ENCODE data around the gene PLEKHG3.

PLEKHG3 gene

DNA sequence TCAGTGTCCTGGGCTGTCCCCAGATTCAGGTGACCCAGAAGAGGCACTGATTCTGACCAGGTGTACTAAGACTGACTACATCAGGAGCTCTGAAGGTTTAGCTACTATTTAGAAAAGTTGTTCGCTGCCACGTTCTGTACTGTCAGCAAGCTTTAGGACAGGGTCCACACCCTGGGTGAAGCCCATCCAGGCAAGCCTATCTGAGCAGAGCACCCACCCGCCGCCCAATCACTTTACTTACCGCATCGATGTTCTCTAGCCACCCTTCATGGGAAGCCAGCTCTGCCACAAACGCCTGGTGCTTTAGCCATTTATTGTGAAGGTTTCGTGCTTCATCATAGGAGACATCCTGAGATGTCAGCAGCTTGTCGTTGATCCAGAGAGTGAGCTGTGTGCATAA, 79.8 kb downstream of the PLEKHG3 start:
- no peak for DNase-seq (ENCODE audit: low read depth in 3 of 3)

DNA sequence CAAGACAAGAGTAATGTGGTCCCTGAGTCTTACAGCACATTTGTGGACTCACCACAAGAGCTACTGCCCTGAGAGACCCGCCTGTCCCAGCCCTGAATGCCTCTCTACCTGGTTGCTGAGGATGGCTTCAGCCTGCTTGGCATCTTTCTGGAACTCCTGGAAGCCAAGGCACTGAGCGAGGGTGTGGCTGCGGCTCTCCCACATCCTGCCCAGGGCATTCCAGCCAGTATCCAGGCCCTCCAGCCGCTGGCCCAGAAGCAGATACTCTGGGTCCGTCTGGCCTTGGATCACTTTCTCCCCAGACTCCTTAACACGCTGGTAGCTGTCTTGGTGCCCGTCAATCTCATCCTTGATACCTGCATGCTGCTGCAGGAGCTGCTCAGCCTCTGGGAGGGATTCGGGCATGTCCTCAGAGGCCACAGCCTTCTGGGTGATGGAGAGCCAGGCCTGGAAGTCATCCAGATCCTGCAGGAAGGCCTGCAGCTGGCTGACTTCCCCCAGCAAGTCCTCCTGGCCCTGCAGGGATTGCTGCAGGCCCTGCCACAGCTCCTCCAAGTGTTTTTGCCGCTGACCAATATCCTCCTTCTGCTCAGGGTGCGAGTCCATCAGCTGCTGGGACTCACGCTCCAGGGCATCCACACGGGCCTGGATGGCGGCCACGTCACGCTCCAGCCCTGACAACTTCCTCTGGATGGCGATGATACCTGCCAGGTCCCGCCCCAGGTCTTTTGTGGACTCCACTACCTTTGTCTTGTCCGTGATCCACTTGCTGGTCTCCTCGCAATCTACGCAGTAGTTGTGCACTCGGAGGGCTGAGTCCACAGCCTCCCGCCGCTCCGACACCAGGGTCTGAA, 82.3 kb downstream of the PLEKHG3 start:
- DNase-seq (ENCODE audit: low read depth in 3 of 3), result no peak

DNA sequence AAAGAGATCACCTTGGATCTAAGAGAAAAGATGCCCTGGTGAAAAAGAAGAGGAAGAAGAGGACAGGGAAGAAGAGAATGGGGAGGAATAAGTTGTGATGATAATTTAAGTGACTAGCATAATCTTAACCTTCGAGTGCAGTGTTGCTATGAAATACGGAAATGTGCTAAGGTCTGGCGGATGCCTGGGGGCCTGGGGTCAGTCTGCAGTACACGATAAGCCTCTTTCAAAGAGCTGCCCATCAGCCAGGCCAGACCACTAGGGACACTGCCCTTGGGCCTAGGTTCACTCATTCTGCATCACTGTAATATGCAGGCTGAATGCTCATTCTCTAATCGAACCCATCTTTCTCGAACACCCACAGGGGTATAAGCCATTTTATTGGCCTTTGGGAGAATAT, 83.4 kb downstream of the PLEKHG3 start:
- DNase-seq (ENCODE audit: low read depth in 3 of 3), result no peak

DNA sequence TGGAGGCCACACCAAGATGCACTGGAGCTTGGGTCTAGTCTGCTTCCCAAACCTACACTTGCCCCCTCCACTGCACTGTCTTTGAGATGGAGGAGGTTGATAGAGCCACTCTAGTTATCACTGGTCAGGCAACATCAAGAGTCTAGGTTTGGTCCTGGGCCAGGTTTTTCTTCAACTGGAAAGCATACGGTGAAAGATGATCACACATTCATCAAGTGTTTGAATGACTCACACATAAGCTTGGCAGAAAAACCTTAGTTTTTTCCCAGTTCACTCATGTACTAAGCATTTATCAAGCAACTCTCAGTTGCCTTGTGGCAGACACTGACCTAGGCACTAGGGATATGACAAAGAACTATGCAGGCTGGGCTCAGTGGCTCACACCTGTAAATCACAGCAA, 84.5 kb downstream of the PLEKHG3 start:
- no peak for DNase-seq (ENCODE audit: low read depth in 3 of 3)

DNA sequence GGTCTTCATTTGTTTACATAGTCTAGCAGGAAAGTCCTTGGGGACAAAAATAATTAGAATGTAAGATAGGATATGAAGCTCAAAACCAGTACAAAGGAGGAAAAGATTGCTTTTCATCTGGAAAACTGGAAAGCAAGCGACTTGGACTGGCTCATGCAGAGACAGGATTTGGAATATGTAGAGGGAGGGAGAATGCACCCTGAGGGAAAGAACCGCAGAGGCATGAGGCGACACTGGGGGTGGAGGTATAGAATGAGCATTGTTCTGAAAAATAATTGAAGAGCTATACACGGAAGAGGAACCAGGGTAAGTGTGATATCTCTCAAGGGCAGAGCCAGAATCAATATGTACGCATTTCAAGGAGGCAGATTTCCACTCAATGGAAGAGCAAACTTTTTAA, 85.5 kb downstream of the PLEKHG3 start:
- no peak for DNase-seq (ENCODE audit: low read depth in 3 of 3)

DNA sequence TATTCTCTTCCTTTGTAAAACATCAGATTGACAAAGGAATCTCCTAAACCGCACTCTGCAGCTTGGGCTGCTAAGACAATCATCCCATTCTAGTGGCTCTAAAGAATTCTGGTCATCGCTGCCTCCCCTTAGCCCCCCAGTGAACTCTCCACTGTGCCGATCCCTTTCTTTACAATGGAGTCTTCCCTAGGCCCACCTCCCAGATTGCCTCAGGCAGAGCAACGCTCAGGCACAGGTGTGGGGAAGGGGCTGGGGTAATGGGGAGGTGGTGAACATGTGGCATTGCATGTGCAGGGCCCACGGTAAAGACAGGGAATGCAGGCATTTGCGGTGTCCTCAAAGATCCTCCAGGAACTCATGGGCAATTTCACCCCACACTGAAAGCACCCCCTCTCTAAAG, 86.3 kb downstream of the PLEKHG3 start:
- DNase-seq (ENCODE audit: low read depth in 3 of 3), result no peak

DNA sequence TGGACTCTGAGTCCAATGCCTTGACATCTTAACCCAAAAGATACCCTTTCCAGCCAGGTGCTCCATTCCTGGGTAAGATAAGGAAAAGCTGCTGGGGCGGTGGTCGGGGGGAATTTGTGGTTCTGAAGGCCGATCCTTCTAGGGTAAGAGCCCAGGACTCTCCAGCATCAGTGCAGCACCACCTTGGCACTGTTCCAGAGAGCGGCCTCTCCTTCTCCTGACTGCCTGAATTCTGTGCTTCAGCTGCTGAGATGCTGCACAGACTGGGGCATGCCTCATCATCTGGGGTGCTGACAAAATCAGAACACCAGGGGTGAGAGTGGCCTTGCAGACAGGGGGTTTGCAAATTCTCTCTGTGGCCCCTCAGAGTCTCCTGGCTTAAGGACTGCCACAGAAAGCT, 88.0 kb downstream of the PLEKHG3 start:
- DNase-seq (ENCODE audit: low read depth in 3 of 3), result no peak

DNA sequence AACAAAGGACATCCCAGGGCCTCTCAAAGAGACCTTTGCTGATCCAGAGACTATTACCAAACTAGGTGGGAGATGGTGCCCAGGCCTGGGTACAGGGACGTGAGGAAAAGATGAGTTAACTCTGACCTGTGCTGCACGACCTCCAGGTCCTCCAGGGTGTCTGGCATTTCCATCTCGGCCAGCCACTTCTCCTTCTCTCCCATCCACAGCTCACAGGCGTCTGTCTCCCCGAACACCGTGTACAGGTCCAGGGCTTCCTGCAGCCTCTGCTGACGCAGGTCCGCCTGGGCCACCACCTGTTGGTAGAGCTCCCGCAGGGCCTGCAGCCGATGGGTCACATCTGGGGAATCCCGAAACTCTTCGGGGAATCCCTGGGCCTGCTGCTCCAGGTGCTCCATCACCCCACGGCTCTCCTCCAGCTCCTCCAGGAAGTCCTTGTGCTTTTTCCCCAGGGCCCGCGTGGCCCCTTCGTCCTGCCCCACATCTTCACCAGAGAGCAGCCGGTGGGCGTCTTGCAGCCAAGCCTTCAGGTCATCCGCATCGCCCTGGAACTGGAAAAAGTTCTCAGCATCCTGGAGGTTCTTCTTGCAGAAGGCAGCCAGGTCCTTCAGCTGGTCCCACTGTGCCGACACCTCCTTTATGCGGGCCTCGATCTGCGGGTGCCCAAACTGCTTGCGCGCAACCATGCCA, 88.8 kb downstream of the PLEKHG3 start:
- DNase-seq (ENCODE audit: low read depth in 3 of 3), result no peak

DNA sequence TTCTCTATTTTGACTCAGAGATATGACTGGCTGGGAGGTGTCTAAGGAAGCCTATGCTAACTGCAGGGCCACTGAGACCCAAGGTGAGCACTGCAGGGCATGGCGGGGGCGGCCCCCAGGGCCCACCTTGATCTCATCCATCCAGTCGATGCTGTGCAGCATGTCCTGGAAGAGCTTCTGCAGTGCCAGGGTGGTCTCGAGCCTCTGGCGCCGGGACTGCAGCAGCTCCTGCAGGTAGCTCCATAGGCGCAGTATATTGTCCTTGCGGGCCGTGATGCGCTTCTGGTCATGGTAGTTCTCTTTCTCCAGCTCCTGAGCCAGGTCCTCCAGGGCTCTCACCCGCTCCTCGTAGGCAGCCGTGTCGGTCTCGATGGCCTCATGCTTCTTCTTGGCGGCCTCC, 91.0 kb downstream of the PLEKHG3 start:
- DNase-seq (ENCODE audit: low read depth in 3 of 3), result no peak

DNA sequence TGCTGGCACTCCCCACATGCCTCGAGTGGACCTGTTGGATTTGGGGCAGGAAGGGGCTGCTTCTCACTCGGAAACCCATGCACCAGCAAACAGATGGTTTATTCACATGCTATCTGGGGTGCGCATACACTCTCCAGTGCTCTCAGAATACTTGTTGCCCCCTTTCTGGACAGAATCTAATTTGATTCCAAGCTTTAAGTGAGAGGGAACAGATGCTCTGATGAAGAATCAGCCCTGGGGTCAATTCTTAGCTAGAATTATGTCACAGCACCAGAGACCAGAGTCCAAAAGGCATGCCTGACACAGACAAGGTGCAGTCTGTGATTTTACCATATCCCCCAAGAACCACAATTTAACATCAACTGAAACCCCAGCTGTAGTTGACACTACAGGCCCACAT, 91.7 kb downstream of the PLEKHG3 start:
- DNase-seq (ENCODE audit: low read depth in 3 of 3), result no peak

DNA sequence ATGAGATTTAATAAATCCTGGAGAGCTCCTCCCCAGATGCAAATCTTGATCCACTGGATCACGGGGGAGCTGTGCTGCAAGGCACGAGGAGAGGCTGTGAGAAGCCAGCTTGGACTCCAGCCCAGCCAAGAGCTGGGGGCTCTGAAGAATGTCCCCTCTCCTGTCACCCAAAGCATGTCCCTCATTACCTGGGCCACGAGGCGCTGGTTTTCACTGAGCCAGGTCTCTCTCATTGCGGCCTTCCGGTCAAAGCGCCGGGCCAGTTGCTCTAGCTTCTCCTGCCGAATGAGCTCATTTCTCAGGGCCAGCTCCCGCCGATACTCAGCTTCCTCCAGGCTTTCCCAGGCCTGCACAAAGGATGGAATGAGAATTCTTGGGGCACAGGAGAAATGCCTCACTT, 92.1 kb downstream of the PLEKHG3 start:
- no peak for DNase-seq (ENCODE audit: low read depth in 3 of 3)

DNA sequence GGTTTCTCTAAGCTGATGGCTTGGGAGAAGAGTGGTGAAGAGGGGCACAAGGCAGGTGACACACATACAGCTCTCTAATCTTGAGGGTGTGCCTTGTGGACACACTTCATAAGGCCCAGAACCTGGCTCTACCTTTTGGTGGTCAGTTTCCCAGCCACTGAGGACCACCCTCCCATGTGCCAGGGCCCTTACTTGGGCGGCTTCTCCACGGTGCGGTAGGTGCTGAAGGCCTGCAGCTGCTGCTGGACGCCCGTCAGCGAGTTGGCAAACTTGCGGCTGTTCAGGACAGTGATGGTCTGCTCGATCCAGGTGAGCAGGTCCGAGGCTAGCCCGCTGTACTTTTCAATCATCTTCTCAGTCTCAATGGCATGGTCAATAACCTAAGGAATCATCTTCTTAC, 95.3 kb downstream of the PLEKHG3 start:
- DNase-seq (ENCODE audit: low read depth in 3 of 3), result no peak
